GM12891 (cell line): Measurements from ENCODE around the gene SPPL3.

Experiments
- PAX5 ChIP-seq: IDR thresholded peaks from 2 replicates; pipeline ENCODE4 v1.6.1; 2011; ENCODE audit warnings: low read length, moderate library complexity, mild to moderate bottlenecking; ENCODE audit not compliant: insufficient read depth, severe bottlenecking
- POLR2A ChIP-seq: IDR thresholded peaks from 2 replicates; pipeline ENCODE4 v1.6.1; 2011; ENCODE audit warnings: low read depth, low read length, control low read depth
- POLR2AphosphoS5 ChIP-seq: IDR thresholded peaks from 2 replicates; pipeline ENCODE4 v1.6.1; 2011; ENCODE audit warnings: low read depth, low read length, control low read depth
- SPI1 ChIP-seq: IDR thresholded peaks from 2 replicates; pipeline ENCODE4 v1.6.1; 2011; ENCODE audit warnings: low read depth, low read length, control low read depth
- TAF1 ChIP-seq: IDR thresholded peaks from 2 replicates; pipeline ENCODE4 v1.6.1; 2011; ENCODE audit warnings: low read depth, low read length, control low read depth

GRCh38 chr12:120810021-120810420, 94.1 kb downstream of the SPPL3 start:
- TF ChIP-seq POLR2AphosphoS5 (no peak), TAF1 (no peak), POLR2A (no peak), SPI1 (no peak), PAX5 (no peak)
